H1 (cell line): ENCODE data around the gene SEC24C. TPM values are rescaled to one million over a fixed set of nuclear protein-coding genes. Genes with fewer than 3 reads are reported as not detected.

ENCODE experiments used
- CTCF ChIA-PET: fragments of 300-600 bp; sonication (Branson Sonifier 250); formaldehyde crosslinking; loops from one replicate; lab custom pipeline; 2021; ENCODE audit not compliant: partially characterized antibody; lab: Charles Lee
- POLR2A ChIA-PET: fragments of 300-600 bp; sonication (Branson Sonifier 250); formaldehyde crosslinking; loops from one replicate; lab custom pipeline; 2021; ENCODE audit warnings: inconsistent platforms; ENCODE audit not compliant: partially characterized antibody; lab: Charles Lee
- DNase-seq, 2 experiments: peaks; one replicate each; pipeline versions ENCODE4 v3.0.0 to v3.0.0-alpha.2; 2010 to 2022; ENCODE audit warnings: low spot score in 2 of 2, low read depth in 1 of 2, mixed read lengths in 1 of 2
- FAIRE-seq: peaks from 2 replicates; lab custom pipeline; 2011; peaks lifted over from hg19 to GRCh38; lab: Jason Lieb, UNC
- H2AFZ ChIP-seq: 2 replicates; pipeline ENCODE4 v1.8.1; 2012; ENCODE audit warnings: low read length, inconsistent platforms
- H2AK5ac ChIP-seq: 2 replicates; pipeline ENCODE4 v1.6.1; 2013; ENCODE audit warnings: low read depth, low read length
- H2BK120ac ChIP-seq: replicated peaks from 2 replicates; pipeline ENCODE3; 2013; ENCODE audit warnings: low read depth, low read length, inconsistent platforms
- H2BK12ac ChIP-seq: 2 replicates; pipeline ENCODE4 v1.6.1; 2013; ENCODE audit warnings: low read depth, low read length
- H2BK15ac ChIP-seq: 2 replicates; pipeline ENCODE4 v1.6.1; 2013; ENCODE audit warnings: low read length
- H2BK20ac ChIP-seq: 2 replicates; pipeline ENCODE4 v1.6.1; 2013; ENCODE audit warnings: low read length
- H2BK5ac ChIP-seq: 2 replicates; pipeline ENCODE4 v1.6.1; 2013; ENCODE audit warnings: low read depth, low read length
- H3K14ac ChIP-seq: 2 replicates; pipeline ENCODE4 v1.6.1; 2013; ENCODE audit warnings: inconsistent platforms; ENCODE audit not compliant: insufficient read length
- H3K18ac ChIP-seq: 2 replicates; pipeline ENCODE4 v1.6.1; 2013; ENCODE audit warnings: low read length; ENCODE audit errors: extremely low read depth
- H3K23ac ChIP-seq: 2 replicates; pipeline ENCODE4 v1.6.1; 2013; ENCODE audit warnings: inconsistent platforms; ENCODE audit not compliant: insufficient read length
- H3K23me2 ChIP-seq: 2 replicates; pipeline ENCODE4 v1.6.1; 2013; ENCODE audit warnings: low read depth, low read length
- H3K27ac ChIP-seq: 2 replicates; pipeline ENCODE4 v1.6.1; 2011; ENCODE audit warnings: low read depth, low read length, inconsistent platforms
- H3K27me3 ChIP-seq, 4 experiments: replicated peaks in 1 of 4; 1 replicate in 1 of 4; 2 replicates in 3 of 4; pipeline versions ENCODE4 v1.6.1 to v1.8.1; 2011 to 2013; ENCODE audit warnings: low read length in 3 of 4, mild to moderate bottlenecking in 3 of 4, inconsistent platforms in 2 of 4, mixed read lengths in 2 of 4, moderate library complexity in 1 of 4; ENCODE audit not compliant: control insufficient read depth in 3 of 4, insufficient read depth in 3 of 4; ENCODE audit errors: extremely low read depth in 1 of 4
- H3K36me3 ChIP-seq, 4 experiments: 2 replicates each; pipeline versions ENCODE4 v1.6.1 to v1.8.1; 2011 to 2013; ENCODE audit warnings: mild to moderate bottlenecking in 4 of 4, low read length in 3 of 4, moderate library complexity in 2 of 4, control low read depth in 1 of 4, inconsistent platforms in 1 of 4; ENCODE audit not compliant: insufficient read depth in 4 of 4, control insufficient read depth in 2 of 4
- H3K4ac ChIP-seq: replicated peaks from 2 replicates; pipeline ENCODE3; 2013; ENCODE audit warnings: low read length, low read depth, mixed read lengths, inconsistent platforms; ENCODE audit not compliant: insufficient read length
- H3K4me1 ChIP-seq, 4 experiments: replicated peaks in 1 of 4; 1 replicate in 1 of 4; 2 replicates in 3 of 4; pipeline versions ENCODE4 v1.6.1 to v1.8.1; 2011 to 2013; ENCODE audit warnings: low read length in 3 of 4, inconsistent platforms in 2 of 4, mixed read lengths in 1 of 4; ENCODE audit not compliant: insufficient read depth in 4 of 4, control insufficient read depth in 3 of 4
- H3K4me2 ChIP-seq, 2 experiments: 2 replicates each; pipeline versions ENCODE4 v1.6.1 to v1.8.1; 2011 to 2013; ENCODE audit warnings: low read depth in 2 of 2, low read length in 2 of 2, control low read depth in 1 of 2, inconsistent platforms in 1 of 2, mild to moderate bottlenecking in 1 of 2; ENCODE audit not compliant: insufficient read depth in 1 of 2
- H3K4me3 ChIP-seq, 4 experiments: fragments of 200-600, 300-600 bp in 1 of 4; sonication (generic), shearing (Covaris generic), sonication (Bioruptor Twin) in 1 of 4; 2 replicates each; pipeline versions ENCODE4 v1.5.1 to v1.8.1; 2011 to 2016; ENCODE audit warnings: low read length in 4 of 4, low read depth in 3 of 4, control low read depth in 2 of 4, inconsistent platforms in 2 of 4, mild to moderate bottlenecking in 2 of 4, mixed read lengths in 1 of 4, moderate library complexity in 1 of 4; ENCODE audit not compliant: insufficient read depth in 2 of 4; ENCODE audit errors: extremely low read depth in 1 of 4
- H3K56ac ChIP-seq: replicated peaks from 2 replicates; pipeline ENCODE3; 2013; ENCODE audit warnings: low read depth, mild to moderate bottlenecking, mixed read lengths, low read length, inconsistent platforms; ENCODE audit not compliant: insufficient read length
- H3K79me1 ChIP-seq: 2 replicates; pipeline ENCODE4 v1.6.1; 2013; ENCODE audit warnings: low read depth, low read length, control low read depth
- H3K79me2 ChIP-seq, 2 experiments: 2 replicates each; pipeline versions ENCODE4 v1.6.1 to v1.8.1; 2012 to 2013; ENCODE audit warnings: low read length in 2 of 2, mild to moderate bottlenecking in 2 of 2, inconsistent platforms in 1 of 2; ENCODE audit not compliant: insufficient read depth in 2 of 2, control insufficient read depth in 1 of 2
- H3K9ac ChIP-seq, 4 experiments: replicated peaks in 1 of 4; 1 replicate in 1 of 4; 2 replicates in 3 of 4; pipeline versions ENCODE4 v1.6.1 to v1.8.1; 2011 to 2013; ENCODE audit warnings: low read depth in 3 of 4, low read length in 3 of 4, control low read depth in 2 of 4, mild to moderate bottlenecking in 2 of 4, moderate library complexity in 2 of 4, inconsistent platforms in 1 of 4; ENCODE audit errors: extremely low read depth in 1 of 4
- H3K9me3 ChIP-seq, 2 experiments: 2 replicates each; pipeline versions ENCODE4 v1.6.1 to v1.8.1; 2012 to 2013; ENCODE audit warnings: mild to moderate bottlenecking in 2 of 2, moderate library complexity in 2 of 2, control low read depth in 1 of 2, inconsistent platforms in 1 of 2, low read depth in 1 of 2, low read length in 1 of 2, mixed read lengths in 1 of 2; ENCODE audit not compliant: insufficient read depth in 2 of 2
- H4K20me1 ChIP-seq, 2 experiments: replicated peaks in 1 of 2; 2 replicates each; pipeline versions ENCODE3 to v1.8.1; 2011 to 2013; ENCODE audit warnings: inconsistent platforms in 2 of 2, low read length in 2 of 2, mild to moderate bottlenecking in 1 of 2; ENCODE audit not compliant: insufficient read depth in 2 of 2, control insufficient read depth in 1 of 2
- H4K5ac ChIP-seq: 2 replicates; pipeline ENCODE4 v1.6.1; 2013; ENCODE audit warnings: low read length, low read depth, mixed read lengths, inconsistent platforms; ENCODE audit not compliant: insufficient read length
- H4K8ac ChIP-seq: 2 replicates; pipeline ENCODE4 v1.8.0; 2013; ENCODE audit warnings: mild to moderate bottlenecking, moderate library complexity, low read length, inconsistent platforms; ENCODE audit not compliant: insufficient read depth; ENCODE audit errors: extremely low read depth
- H4K91ac ChIP-seq: replicated peaks from 2 replicates; pipeline ENCODE3; 2013; ENCODE audit warnings: low read length, mixed read lengths, inconsistent platforms; ENCODE audit not compliant: insufficient read length
- ATF3 ChIP-seq: IDR thresholded peaks from 2 replicates; pipeline ENCODE4 v1.6.1; 2011; ENCODE audit warnings: low read depth, mild to moderate bottlenecking, low read length; ENCODE audit not compliant: insufficient read depth
- CHD1 ChIP-seq: IDR thresholded peaks from 2 replicates; pipeline ENCODE4 v1.6.1; 2012; ENCODE audit warnings: low read depth, low read length, improper control_type of control experiment
- CREB1 ChIP-seq: IDR thresholded peaks from 2 replicates; pipeline ENCODE4 v1.6.1; 2012; ENCODE audit warnings: inconsistent platforms
- E2F6 ChIP-seq: IDR thresholded peaks from 2 replicates; pipeline ENCODE4 v1.6.1; 2012; ENCODE audit warnings: inconsistent platforms
- EGR1 ChIP-seq: IDR thresholded peaks from 2 replicates; pipeline ENCODE4 v1.6.1; 2011; ENCODE audit warnings: low read depth, low read length, borderline replicate concordance
- EZH2 ChIP-seq: fragments of 200-600 bp; sonication (generic); IDR thresholded peaks from 2 replicates; pipeline ENCODE4 v1.7.1; 2012; ENCODE audit warnings: low read depth, mild to moderate bottlenecking, moderate library complexity, low read length, inconsistent platforms; ENCODE audit not compliant: severe bottlenecking
- JUND ChIP-seq: IDR thresholded peaks from 2 replicates; pipeline ENCODE4 v1.6.1; 2011; ENCODE audit warnings: mild to moderate bottlenecking, improper control_type of control experiment, low read length
- MAX ChIP-seq: IDR thresholded peaks from 2 replicates; pipeline ENCODE4 v1.6.1; 2012; ENCODE audit warnings: inconsistent platforms
- SIX5 ChIP-seq: IDR thresholded peaks from 2 replicates; pipeline ENCODE4 v1.6.1; 2011; ENCODE audit warnings: mild to moderate bottlenecking, low read depth, low read length
- TEAD4 ChIP-seq: IDR thresholded peaks from 2 replicates; pipeline ENCODE4 v1.6.1; 2012; ENCODE audit warnings: low read depth, low read length, inconsistent platforms, mixed read lengths
- WGBS, 2 experiments: shearing (Covaris generic) in 1 of 2; methylation state at CpG; one replicate each; pipeline versions ENCODE4 v1.1.6 to v1.1.7; 2013 to 2015; ENCODE audit warnings: low lambda C conversion rate in 2 of 2, mixed read lengths in 2 of 2, inconsistent platforms in 1 of 2, low coverage in 1 of 2, missing lambda C conversion rate in 1 of 2; ENCODE audit not compliant: insufficient replicate concordance in 2 of 2, insufficient coverage in 1 of 2, insufficient read length in 1 of 2; ENCODE audit errors: extremely low coverage in 1 of 2, missing lambda C conversion rate in 1 of 2; 5-methylcytosine and 5-hydroxymethylcytosine counted together
- polyA plus RNA-seq, 7 experiments: library from polyadenylated mRNA; depleted of rRNA in 3 of 7; stranded (reverse) in 5 of 7; unstranded in 2 of 7; fragments of >200 nt in 5 of 7; fragments of 200-250 nt in 2 of 7; gene quantifications; 1 replicate in 5 of 7; 2 replicates in 1 of 7; 4 replicates in 1 of 7; pipeline versions ENCODE4 v1.2.1 to v1.2.3, GENCODE V29; 2011 to 2013; ENCODE audit warnings: missing spikeins in 2 of 7, mixed read lengths in 2 of 7
- total RNA-seq: library from RNA; stranded (reverse); fragmentation: NEBNext Ultra II Directional; extraction: Animal tissue kit (Norgen Biotek cat#: 25700); gene quantifications from 2 replicates; pipeline ENCODE4 v1.2.1, GENCODE V29; 2021

Gene SEC24C
- total and polyA plus RNA-seq, 2 of the 8 experiments (the other 6 are each of a cell fraction or from before 2014, with no cell fraction given) = 63.2 to 67.4 TPM

- H3K79me1 ChIP-seq = no peaks in the 10 kb centered on the region
- H3K23me2 ChIP-seq = no peaks in the 10 kb centered on the region
- H2BK15ac ChIP-seq = no peak overlapping the region
- H4K20me1 ChIP-seq = peaks cover 0 to 4% of the 10 kb centered on the region in 2 experiments
- no peak overlapping the region for H2BK120ac ChIP-seq
- no peak overlapping the region for H3K23ac ChIP-seq
- no peak overlapping the region for H3K56ac ChIP-seq
- H3K4me1 ChIP-seq = no peaks in the 10 kb centered on the region; a peak in 1 of 7 replicates
- FAIRE-seq = no peak
- no peak overlapping the region for H4K5ac ChIP-seq
- H2AFZ ChIP-seq = no peak overlapping the region
- H3K4me3 ChIP-seq = no peak overlapping the region
- no peaks in the 10 kb centered on the region for H3K9me3 ChIP-seq
- H3K36me3 ChIP-seq = peaks cover 3 to 22% (median 9%) of the 10 kb centered on the region in 4 experiments; a peak in 6 of 8 replicates
- H3K9ac ChIP-seq = no peak overlapping the region
- H3K18ac ChIP-seq = no peak overlapping the region
- H3K79me2 ChIP-seq = no peaks in the 10 kb centered on the region
- H4K8ac ChIP-seq = no peak overlapping the region
- H2AK5ac ChIP-seq = no peak overlapping the region
- no peak overlapping the region for H2BK5ac ChIP-seq
- no peak overlapping the region for H3K27ac ChIP-seq
- no peak overlapping the region for H2BK12ac ChIP-seq
- H3K14ac ChIP-seq = no peak overlapping the region
- no peaks in the 10 kb centered on the region; a peak in 1 of 7 replicates for H3K27me3 ChIP-seq
- WGBS, 2 experiments = 86% methylated on average over 10 of the region's 10 CpGs; no CpG with 5 or more reads in 1 of the 2 experiments
- no peak for DNase-seq
- no peak overlapping the region for H4K91ac ChIP-seq
- no peak overlapping the region for H3K4me2 ChIP-seq
- H2BK20ac ChIP-seq = no peak overlapping the region
- POLR2A ChIA-PET = interaction anchor here (1.2 kb wide), 1 partner anchor 11 kb away, joined by 3 read pairs; no protein-coding TSS in a partner anchor
- CTCF ChIA-PET = interaction anchor here (0.6 to 16.0 kb wide), 7 partner anchors 10 to 979 kb away, joined by 3 to 209 read pairs (median 4); no protein-coding TSS in a partner anchor
- H3K4ac ChIP-seq = no peak overlapping the region
- TF ChIP-seq MAX (no peak), JUND (no peak), CHD1 (no peak), SIX5 (no peak), ATF3 (no peak), E2F6 (no peak), TEAD4 (no peak), EGR1 (no peak), CREB1 (no peak), EZH2 (no peak)
Observed at GRCh38 chr10:73816917-73817729, 73.0 kb downstream of the SEC24C start.
